ENCODE measurements around the gene BACE2. TPM values are rescaled to one million over a fixed set of nuclear protein-coding genes. Genes with fewer than 3 reads are reported as not detected.

Gene BACE2
- polyA plus RNA-seq, 1 donor (not counting 4 experiments of a cell fraction or from before 2014, with no cell fraction given): 130 TPM

GRCh38 chr21:41289431-41289830 lies 121.5 kb downstream of the BACE2 start:
- peaks cover 15% of the 10 kb centered on the region for H3K27me3 ChIP-seq (ENCODE audit: control insufficient read depth, extremely low read depth, insufficient read depth, low read length)
- dilution Hi-C loops (cut with MboI; ENCODE audit: extremely low pct_ligation_motif_present, low sequenced_read_pairs): no loop called here
- DNase-seq (ENCODE audit: low read depth, low spot score) (no peak), FAIRE-seq (no peak)
- no peaks in the 10 kb centered on the region for H3K36me3 ChIP-seq (ENCODE audit: control insufficient read depth in 2 of 2, extremely low read depth in 1 of 2, insufficient read depth in 2 of 2, low read length in 2 of 2)
- no peak overlapping the region for H3K4me2 ChIP-seq (ENCODE audit: control insufficient read depth, extremely low read depth, insufficient read depth, low read depth, low read length)
- no peak overlapping the region for H2AFZ ChIP-seq (ENCODE audit: control insufficient read depth, low read length)
- H3K4me1 ChIP-seq (ENCODE audit: control insufficient read depth, extremely low read depth, insufficient read depth, low read length): peaks cover under 1% of the 10 kb centered on the region
- H3K9me3 ChIP-seq (ENCODE audit: control insufficient read depth, low read depth, low read length): no peaks in the 10 kb centered on the region
- H3K9me1 ChIP-seq (ENCODE audit: control insufficient read depth, extremely low read depth, insufficient read depth, low read length): no peaks in the 10 kb centered on the region
- H4K20me1 ChIP-seq (ENCODE audit: control insufficient read depth, extremely low read depth, insufficient read depth, low read length): no peaks in the 10 kb centered on the region
- no peaks in the 10 kb centered on the region for H3K79me2 ChIP-seq (ENCODE audit: control insufficient read depth, insufficient read depth, low read length)
- H3K4me3 ChIP-seq (ENCODE audit: control insufficient read depth in 2 of 3, extremely low read depth in 1 of 3, insufficient read depth in 2 of 3, low read depth in 1 of 3, low read length in 3 of 3): no peak overlapping the region
- no peak overlapping the region for H3K9ac ChIP-seq (ENCODE audit: control insufficient read depth, extremely low read depth, insufficient read depth, low read length)
- H3K27ac ChIP-seq (ENCODE audit: control insufficient read depth, insufficient read depth, low read length): no peak overlapping the region
- TF ChIP-seq EZH2 (IDR thresholded peaks at IDR 0.05; ENCODE audit: low read length): no peak
- no peak for TF ChIP-seq CTCF (optimal IDR thresholded peaks at IDR 0.05 in 1 of 3, IDR thresholded peaks at IDR 0.05 in 1 of 3, conservative IDR thresholded peaks at IDR 0.05 in 1 of 3; ENCODE audit: extremely low read depth in 1 of 3, insufficient read depth in 2 of 3, low read length in 3 of 3)

- DNase-seq (ENCODE audit: low read depth, low spot score): no peak
- Histone ChIP-seq H3K4me3 (ENCODE audit: control insufficient read depth in 2 of 3, extremely low read depth in 1 of 3, insufficient read depth in 2 of 3, low read depth in 1 of 3, low read length in 3 of 3) (no peak overlapping the region), H3K27me3 (ENCODE audit: control insufficient read depth, extremely low read depth, insufficient read depth, low read length) (peaks cover 15% of the 10 kb centered on the region), H3K27ac (ENCODE audit: control insufficient read depth, insufficient read depth, low read length) (no peak overlapping the region), H3K9me3 (ENCODE audit: control insufficient read depth, low read depth, low read length) (no peaks in the 10 kb centered on the region), H3K9ac (ENCODE audit: control insufficient read depth, extremely low read depth, insufficient read depth, low read length) (no peak overlapping the region), H3K36me3 (ENCODE audit: control insufficient read depth in 2 of 2, extremely low read depth in 1 of 2, insufficient read depth in 2 of 2, low read length in 2 of 2) (no peaks in the 10 kb centered on the region), H3K9me1 (ENCODE audit: control insufficient read depth, extremely low read depth, insufficient read depth, low read length) (no peaks in the 10 kb centered on the region), H3K4me1 (ENCODE audit: control insufficient read depth, extremely low read depth, insufficient read depth, low read length) (peaks cover 9% of the 10 kb centered on the region), H3K4me2 (ENCODE audit: control insufficient read depth, extremely low read depth, insufficient read depth, low read depth, low read length) (no peak overlapping the region), H3K79me2 (ENCODE audit: control insufficient read depth, insufficient read depth, low read length) (no peaks in the 10 kb centered on the region), H4K20me1 (ENCODE audit: control insufficient read depth, extremely low read depth, insufficient read depth, low read length) (no peaks in the 10 kb centered on the region), H2AFZ (ENCODE audit: control insufficient read depth, low read length) (no peak overlapping the region)
- dilution Hi-C loops (cut with MboI; ENCODE audit: extremely low pct_ligation_motif_present, low sequenced_read_pairs): no loop called here
- TF ChIP-seq CTCF (optimal IDR thresholded peaks at IDR 0.05 in 1 of 3, IDR thresholded peaks at IDR 0.05 in 1 of 3, conservative IDR thresholded peaks at IDR 0.05 in 1 of 3; ENCODE audit: extremely low read depth in 1 of 3, insufficient read depth in 2 of 3, low read length in 3 of 3): no peak
- TF ChIP-seq EZH2 (IDR thresholded peaks at IDR 0.05; ENCODE audit: low read length): no peak
- FAIRE-seq: no peak
Observed at GRCh38 chr21:41290106-41290799, 122.3 kb downstream of the BACE2 start.

All from keratinocyte (primary cell).